Endothelial cell of umbilical vein (primary cell): ENCODE measurements around the gene IP6K3.

Experiments used
- CTCF ChIP-seq, 2 donors: IDR thresholded peaks; 1 replicate in 1 of 2; 2 replicates in 1 of 2; pipeline ENCODE4 v1.5.1; 2011; ENCODE audit warnings: low read length in 2 of 2, mild to moderate bottlenecking in 2 of 2, moderate library complexity in 2 of 2, control low read depth in 1 of 2, inconsistent platforms in 1 of 2, low read depth in 1 of 2; ENCODE audit not compliant: insufficient read depth in 1 of 2; ENCODE audit errors: extremely low read depth in 1 of 2
- FOS ChIP-seq: IDR thresholded peaks from 2 replicates; pipeline ENCODE4 v1.6.1; 2011; ENCODE audit warnings: mild to moderate bottlenecking, low read length, moderate library complexity, borderline replicate concordance; ENCODE audit not compliant: insufficient read depth
- POLR2A ChIP-seq: IDR thresholded peaks from 2 replicates; pipeline ENCODE4 v1.6.1; 2012; ENCODE audit warnings: low read depth, mild to moderate bottlenecking, control low read depth, low read length
- POLR2AphosphoS5 ChIP-seq: IDR thresholded peaks from 2 replicates; pipeline ENCODE4 v1.6.1; 2012; ENCODE audit warnings: low read depth, mild to moderate bottlenecking, control low read depth, low read length, moderate library complexity; ENCODE audit not compliant: insufficient read depth

- TF ChIP-seq CTCF (IDR thresholded peaks at IDR 0.05; ENCODE audit: extremely low read depth in 1 of 2, insufficient read depth in 1 of 2, low read depth in 1 of 2, low read length in 2 of 2) = no peak
- TF ChIP-seq POLR2A = no peak
- TF ChIP-seq POLR2AphosphoS5 = no peak
- no peak for TF ChIP-seq FOS
Observed at GRCh38 chr6:33692760-33693158, 53.9 kb downstream of the IP6K3 start.
